DOHH2 (cell line): ENCODE data around the gene TEAD4.

Source experiments
- CTCF ChIP-seq: fragments of 200-600 bp; sonication (generic); IDR thresholded peaks from one replicate; pipeline ENCODE4 v1.5.1; 2014; ENCODE audit warnings: antibody characterized with exemption, mild to moderate bottlenecking, low read depth, low read length; ENCODE audit not compliant: poor library complexity, severe bottlenecking
- EZH2phosphoT487 ChIP-seq: fragments of 200-600 bp; sonication (generic); IDR thresholded peaks from 2 replicates; pipeline ENCODE4 v1.6.1; 2017; ENCODE audit warnings: borderline replicate concordance, mild to moderate bottlenecking, antibody characterized with exemption, low read length, moderate library complexity, mixed read lengths

GRCh38 chr12:2976581-2976996 lies 17.4 kb downstream of the TEAD4 start:
- TF ChIP-seq CTCF = no peak
- no peak for TF ChIP-seq EZH2phosphoT487
